GM19240 (cell line): Measurements from ENCODE around the gene ADGRE1.
"Not testable (repeated sequence)": the region's sequence is repeated elsewhere in the genome, so short reads cannot be mapped to it uniquely, and the experiment has no call there.

Experiments used
- DNase-seq: peaks from one replicate; pipeline ENCODE4 v3.0.0; 2011; ENCODE audit warnings: low spot score; ENCODE audit not compliant: insufficient read length

ADGRE1 gene, protein sequence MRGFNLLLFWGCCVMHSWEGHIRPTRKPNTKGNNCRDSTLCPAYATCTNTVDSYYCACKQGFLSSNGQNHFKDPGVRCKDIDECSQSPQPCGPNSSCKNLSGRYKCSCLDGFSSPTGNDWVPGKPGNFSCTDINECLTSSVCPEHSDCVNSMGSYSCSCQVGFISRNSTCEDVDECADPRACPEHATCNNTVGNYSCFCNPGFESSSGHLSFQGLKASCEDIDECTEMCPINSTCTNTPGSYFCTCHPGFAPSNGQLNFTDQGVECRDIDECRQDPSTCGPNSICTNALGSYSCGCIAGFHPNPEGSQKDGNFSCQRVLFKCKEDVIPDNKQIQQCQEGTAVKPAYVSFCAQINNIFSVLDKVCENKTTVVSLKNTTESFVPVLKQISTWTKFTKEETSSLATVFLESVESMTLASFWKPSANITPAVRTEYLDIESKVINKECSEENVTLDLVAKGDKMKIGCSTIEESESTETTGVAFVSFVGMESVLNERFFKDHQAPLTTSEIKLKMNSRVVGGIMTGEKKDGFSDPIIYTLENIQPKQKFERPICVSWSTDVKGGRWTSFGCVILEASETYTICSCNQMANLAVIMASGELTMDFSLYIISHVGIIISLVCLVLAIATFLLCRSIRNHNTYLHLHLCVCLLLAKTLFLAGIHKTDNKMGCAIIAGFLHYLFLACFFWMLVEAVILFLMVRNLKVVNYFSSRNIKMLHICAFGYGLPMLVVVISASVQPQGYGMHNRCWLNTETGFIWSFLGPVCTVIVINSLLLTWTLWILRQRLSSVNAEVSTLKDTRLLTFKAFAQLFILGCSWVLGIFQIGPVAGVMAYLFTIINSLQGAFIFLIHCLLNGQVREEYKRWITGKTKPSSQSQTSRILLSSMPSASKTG

DNA sequence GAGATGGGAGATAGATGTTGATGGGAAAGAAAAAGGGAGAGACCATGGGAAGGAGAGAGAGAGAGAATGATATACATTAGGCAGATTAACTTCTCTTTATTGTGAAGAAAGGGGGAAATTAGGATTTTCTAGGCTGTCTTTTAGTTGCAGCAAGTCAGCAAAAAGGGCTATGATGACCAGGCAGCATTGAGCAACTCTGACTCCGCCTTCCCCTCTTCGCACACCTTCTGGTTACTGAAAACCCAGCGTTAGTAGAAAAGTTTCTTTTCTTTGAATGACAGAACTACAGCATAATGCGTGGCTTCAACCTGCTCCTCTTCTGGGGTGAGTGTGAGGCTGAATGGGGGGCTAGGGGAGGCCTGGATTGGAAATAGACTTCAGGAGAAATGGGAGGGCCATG is at the start of gene ADGRE1:
ADGRE1 (plus strand) TSS at position 264 of the 400 bp plus-strand sequence; CDS start at position 294, 30 bp downstream.
- no peak for DNase-seq

DNA sequence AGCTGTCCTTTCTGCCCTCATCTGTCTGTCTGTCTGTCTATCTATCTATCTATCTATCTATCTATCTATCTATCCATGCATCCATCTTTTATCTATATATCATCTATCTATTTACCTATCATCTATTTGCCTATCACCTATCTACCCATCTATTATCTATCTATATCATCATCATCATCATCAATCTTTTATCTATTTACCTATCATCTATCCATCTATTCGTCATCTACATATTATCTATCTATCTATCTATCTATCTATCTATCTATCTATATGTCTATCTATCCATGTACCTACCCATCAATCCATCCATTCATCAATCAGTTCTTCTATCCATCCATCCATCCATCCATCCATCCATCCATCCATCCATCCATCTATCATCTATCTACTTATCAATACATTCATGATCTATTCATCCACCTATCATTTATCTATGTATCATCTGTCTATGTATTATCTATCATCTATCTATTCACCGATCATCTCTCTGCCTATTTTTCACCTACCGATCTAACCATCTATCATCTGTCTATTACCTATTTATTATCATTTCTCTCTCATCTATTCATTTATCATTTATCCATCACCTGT is 49.2 kb upstream of the ADGRE1 start:
- no peak for DNase-seq

DNA sequence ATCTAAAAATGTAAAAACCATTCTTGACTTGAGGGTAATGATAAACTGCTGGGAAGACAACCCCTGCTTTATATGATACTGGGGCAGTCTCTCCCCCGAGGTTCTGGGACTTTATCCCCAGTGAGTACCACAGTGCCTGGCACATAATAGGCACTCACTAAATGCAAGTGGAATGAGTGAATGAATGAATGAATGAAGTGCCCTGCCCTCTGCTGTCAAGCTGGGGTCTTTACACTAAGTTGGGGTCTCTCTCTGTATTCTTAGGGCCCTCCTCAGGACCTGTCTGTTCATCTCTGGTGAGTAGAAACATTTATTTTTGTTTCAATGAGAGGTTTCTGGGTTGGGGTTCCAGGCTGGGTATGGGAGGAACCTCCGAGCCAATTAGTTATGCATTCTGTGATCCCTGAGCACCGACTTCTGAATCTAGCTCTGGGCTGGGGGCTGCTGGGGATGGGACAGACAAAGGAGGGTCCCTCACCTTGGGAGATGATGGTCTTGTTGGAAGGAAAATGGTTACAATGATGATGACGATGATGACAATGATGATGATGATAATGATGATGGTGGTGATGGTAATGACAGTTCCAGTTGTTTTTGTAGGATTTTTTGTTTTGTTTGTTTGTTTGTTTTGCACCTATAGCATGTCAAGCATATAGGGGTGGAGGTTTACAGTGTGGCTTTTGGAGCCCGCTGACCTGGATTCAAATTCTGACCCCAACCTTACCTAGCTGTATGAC is 44.3 kb upstream of the ADGRE1 start:
- no peak for DNase-seq

DNA sequence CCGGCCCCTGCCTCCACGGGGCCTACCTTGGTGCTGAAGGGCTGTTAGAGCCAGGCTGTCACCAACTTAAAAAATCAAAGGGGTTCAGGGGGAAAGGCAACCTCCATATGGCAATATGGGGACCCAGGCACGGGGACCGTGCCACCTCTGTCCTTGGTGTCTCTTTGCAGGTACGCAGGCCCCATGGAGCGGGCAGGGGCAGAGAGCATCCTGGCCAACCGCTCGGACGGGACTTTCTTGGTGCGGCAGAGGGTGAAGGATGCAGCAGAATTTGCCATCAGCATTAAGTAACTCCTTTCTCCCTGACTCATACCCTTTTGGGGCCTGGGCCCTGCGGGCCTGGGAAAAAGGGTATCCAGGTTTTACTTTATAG is 39.6 kb upstream of the ADGRE1 start:
- no peak for DNase-seq

DNA sequence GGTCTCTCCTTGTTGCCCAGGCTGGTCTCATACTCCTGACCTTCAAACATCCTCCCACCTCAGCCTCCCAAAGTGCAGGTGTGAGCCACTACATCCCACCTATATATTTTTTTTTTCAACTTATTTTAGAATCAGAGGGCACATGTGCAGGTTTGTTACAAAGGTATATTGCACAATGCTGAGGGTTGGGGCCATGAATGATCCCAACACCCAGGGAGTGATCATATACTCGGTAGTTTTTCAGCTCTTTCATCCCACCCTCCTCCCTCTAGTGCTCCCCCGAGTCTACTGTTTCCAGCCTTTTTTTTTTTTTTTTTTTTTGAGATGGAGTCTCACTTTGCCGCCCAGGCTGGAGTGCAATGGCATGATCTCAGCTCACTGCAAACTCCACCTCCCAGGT is 38.4 kb upstream of the ADGRE1 start:
- no peak for DNase-seq

DNA sequence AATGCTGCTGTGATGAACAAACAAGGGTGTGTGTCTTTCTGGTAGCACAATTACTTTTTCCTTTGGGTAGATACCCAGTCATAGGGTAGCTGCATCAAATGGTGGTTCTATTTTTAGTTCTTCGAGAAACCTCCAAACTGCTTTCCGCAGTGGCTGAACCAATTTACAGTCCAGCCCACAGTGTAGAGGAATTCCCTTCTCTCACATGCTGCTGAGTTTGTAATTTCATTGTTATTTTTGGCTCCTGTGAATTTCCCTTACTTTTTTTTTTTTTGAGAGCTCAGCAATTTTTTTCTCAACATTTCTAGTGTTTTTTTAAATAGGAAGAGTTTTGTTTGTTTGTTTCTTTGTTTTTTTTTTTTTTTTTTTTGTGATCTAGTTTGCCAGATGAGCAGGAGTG is 37.5 kb upstream of the ADGRE1 start:
- DNase-seq, result no peak

DNA sequence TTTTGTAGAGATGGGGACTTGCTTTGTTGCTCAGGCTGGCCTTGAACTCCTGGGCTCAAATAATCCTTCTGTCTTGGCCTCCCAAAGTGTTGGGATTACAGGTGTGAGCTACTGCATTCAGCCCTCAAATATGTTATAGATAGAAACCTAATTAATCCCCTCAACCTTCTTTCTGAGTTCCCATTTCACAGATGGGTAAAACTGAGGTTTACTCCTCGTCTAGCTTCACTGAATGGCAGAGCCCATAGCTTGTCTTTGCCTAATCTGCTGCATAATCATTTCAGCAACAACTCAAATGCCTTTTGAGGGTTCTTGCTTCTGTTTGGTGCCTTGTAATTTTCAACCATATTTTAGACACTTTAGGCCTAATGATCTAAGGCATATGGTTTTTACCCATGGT is 36.0 kb upstream of the ADGRE1 start:
- DNase-seq, result no peak

DNA sequence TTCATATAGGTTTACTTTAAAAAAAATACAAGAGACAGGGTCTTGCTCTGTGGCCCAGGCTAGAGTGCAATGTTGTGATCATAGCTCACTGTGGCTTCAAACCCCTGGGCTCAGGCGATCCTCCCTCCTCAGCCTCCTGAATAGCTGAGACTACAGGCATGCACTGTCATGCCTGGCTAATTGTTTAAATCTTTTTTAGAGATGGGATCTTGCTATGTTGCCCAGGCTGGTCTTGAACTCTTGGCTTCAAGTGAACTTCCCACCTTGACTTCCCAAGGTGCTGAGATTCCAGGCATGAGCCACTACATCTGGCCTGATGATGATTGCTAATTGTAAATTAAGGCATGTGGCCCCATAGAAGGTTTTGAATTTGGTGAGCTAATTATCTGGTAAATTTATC is 35.4 kb upstream of the ADGRE1 start:
- no peak for DNase-seq

DNA sequence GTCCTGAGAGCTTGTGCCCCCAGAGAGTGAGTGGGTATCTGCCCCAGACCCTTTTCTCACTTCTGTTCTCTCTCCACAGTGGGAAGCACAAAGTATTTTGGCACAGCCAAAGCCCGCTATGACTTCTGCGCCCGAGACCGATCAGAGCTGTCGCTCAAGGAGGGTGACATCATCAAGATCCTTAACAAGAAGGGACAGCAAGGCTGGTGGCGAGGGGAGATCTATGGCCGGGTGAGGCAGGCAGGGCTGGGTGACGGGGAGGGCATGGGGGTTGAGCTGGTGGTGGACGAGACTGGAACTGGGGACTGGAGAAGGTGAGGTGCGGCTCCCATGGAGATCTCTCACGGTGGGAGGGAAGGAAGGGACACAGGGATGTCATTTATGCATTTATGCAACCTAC is 33.5 kb upstream of the ADGRE1 start:
- DNase-seq, result no peak

DNA sequence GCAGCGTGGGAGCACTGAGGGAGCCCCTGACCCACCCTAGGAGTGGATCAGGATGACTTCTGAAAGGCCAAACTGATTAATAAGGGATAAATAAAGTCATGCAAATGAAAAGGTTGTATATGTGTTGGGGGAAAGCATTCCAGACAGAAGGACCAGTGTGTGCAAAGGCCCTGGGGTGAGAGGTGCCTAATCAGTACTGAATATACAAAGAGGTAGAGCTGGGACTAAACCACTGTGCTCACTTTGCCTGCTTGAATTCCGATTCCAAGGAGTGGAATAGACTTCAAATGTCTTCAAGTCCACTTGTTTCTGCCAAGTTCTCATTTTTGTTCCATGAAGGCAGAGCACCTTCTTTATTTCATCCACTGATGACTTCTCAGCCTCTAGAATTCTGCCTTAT is 32.6 kb upstream of the ADGRE1 start:
- no peak for DNase-seq

DNA sequence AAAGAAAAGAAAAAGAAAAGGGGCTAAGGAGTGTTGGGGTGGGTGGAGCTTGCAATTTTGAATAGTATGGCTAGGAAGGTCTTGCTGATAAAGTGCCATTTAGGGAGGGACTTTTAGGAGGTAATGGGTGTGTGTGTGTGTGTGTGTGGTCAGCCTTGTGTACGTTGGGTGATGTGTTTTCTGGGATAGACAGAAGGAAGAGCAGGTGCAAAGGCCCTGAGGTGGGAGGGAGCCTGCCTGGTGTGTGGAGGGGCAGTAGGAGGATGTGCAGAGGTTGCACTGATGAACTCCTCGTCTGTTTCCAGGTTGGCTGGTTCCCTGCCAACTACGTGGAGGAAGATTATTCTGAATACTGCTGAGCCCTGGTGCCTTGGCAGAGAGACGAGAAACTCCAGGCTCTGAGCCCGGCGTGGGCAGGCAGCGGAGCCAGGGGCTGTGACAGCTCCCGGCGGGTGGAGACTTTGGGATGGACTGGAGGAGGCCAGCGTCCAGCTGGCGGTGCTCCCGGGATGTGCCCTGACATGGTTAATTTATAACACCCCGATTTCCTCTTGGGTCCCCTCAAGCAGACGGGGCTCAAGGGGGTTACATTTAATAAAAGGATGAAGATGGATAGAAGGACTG is 30.5 kb upstream of the ADGRE1 start:
- DNase-seq, result no peak

DNA sequence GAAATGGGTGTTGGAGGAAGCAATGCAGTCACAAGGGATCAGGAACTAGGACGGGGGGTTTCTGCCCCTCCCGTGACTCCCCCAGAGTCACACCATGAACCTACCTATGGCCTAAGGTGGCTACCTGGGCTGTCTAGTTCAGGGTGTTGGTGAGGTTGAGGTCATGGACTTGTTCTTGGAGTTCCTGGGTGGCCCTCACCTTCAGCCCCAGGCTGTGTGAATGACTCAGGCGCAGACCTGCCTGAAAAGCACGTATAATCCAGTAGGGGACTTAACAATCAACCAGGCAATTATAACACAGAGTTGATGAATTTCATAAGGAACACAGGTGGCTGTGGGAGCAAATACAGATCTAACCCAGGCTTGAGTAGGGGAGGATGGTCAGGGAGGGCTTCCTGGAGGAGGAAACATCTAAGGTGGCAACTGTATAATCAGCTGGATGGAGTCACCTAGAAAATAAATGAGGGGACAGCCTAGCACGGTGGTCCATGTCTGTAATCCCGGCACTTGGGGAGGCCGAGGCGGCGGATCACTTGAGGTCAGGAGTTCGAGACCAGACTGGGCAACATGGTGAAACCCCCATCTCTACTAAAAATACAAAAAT is 25.6 kb upstream of the ADGRE1 start:
- DNase-seq, result no peak

DNA sequence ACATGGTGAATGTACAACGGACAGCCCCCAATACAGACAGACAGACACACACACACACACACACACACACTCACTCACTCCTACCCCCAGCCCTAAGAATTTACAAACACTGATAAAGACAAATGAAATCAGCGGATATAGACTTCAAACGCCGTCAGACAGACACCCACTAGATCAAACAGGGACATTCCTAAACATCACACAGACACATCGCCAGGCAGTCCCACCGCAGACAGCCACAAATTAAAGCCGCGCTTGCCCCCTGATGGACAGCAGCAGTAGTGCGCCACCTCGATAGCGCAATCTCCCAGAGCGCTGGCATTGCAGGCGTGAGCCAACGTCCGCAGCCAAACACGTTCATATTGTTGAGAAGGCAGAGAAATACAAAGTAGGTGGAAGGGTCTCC is 24.7 kb upstream of the ADGRE1 start:
- DNase-seq, result peak; percentile 65

DNA sequence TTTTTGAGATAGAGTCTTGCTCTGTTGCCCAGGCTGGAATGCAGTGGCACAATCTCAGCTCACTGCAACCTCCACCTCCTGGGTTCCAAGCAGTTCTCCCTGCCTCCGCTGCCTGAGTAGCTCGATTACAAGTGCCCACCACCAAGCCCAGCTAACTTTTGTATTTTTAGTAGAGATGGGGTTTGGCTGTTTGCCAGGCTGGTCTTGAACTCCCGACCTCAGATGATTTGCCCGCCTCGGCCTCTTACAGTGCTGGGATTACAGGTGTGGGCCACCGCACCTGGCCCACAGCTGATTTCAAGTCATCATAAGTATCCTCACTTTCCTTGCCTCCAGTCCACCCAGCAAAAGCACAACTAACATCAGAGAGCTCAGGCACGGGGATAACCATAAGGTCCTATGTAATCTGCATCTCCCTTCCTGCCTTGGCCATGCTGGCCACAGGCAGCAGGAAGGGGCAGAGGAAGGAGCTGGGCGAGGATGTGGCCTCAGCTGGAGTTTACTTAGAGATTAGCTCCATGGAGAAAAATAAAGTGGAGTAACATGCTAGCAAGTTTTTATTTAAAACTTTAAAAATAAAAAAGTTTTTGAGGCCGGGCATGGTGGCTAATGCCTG is 22.9 kb upstream of the ADGRE1 start:
- DNase-seq, result no peak

DNA sequence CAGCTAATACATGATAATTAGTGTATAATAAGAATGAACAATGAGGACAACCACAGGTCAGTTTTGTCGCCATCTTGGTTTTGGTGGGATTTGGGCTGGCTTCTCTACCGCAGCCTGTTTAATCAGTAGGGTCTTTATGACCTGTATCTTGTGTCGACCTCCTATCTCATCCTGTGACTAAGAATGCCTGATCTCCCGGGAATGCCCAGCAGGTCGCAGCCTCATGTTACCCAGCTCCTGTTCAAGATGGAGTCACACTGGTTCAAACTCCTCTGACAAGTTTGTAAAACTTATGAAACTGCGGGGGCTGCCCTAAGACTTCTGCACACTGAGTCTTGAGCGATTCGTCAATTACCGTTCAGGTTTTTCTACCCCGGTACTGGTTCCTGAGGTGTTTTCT is 21.5 kb upstream of the ADGRE1 start:
- no peak for DNase-seq

DNA sequence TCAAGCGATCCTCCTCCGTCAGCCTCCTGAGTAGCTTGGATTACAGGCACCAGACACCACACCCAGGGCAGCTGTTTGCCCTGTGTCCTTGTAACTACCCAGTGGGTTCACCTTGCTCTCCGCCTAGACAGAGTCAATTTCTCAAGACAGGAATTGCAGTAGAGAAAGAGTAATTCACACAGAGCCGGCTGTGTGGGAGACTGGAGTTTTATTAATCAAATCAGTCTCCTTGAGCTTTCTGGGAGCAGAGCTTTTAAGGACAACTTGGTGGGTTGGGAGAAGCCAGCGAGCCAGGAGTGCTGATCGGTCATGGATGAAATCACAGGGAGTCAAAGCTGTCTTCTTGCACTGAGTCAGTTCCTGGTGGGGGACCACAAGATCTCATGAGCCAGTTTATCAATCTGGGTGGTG is 20.6 kb upstream of the ADGRE1 start:
- no peak for DNase-seq

DNA sequence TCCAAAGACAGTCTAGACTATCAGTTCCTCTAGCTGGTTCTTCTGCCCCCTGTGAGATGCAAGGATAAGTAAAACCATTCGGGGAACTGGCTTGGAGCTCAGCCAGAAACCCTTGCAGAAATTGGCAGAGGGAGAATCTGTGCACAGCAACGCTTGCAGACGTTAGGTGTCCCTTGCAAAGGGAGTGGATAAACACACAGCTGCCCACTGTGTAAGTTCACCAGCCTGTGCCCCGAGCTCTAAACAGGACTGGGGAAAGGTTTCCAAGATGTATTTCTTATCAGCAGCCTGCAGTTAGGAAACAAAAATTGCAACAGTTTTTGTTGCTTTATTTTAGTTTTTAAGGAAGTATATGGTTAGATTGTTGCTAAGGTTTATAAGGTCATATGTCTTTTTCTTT is 19.0 kb upstream of the ADGRE1 start:
- no peak for DNase-seq

DNA sequence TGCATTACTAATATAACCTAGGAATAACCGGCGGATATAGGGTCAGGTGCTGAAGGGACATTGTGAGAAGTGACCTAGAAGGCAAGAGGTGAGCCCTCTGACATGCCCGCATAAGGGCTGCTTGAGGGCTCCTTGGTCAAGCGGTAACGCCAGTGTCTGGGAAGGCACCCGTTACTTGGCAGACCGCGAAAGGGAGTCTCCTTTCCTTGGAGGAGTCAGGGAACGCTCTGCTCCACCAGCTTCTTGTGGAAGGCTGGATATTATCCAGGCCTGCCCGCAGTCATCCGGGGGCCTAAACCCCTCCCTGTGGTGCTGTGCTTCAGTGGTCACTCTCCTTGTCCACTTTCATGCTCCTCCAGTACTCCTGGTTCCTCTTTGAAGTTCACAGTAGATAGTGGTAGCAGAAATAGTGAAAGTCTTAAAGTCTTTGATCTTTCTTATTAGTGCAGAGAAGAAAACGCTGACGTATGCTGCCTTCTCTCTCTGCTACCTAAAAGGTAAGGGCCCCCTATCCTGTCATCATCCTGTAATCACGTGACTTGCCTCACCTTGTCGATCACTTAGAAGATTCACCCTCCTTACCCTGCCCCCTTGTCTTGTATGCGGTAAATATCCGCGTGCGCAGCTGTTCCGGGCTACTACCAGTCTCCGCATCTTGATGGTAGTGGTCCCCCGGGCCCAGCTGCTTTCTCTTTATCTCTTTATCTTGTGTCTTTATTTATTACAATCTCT is 18.1 kb upstream of the ADGRE1 start:
- not testable (repeated sequence) for DNase-seq

DNA sequence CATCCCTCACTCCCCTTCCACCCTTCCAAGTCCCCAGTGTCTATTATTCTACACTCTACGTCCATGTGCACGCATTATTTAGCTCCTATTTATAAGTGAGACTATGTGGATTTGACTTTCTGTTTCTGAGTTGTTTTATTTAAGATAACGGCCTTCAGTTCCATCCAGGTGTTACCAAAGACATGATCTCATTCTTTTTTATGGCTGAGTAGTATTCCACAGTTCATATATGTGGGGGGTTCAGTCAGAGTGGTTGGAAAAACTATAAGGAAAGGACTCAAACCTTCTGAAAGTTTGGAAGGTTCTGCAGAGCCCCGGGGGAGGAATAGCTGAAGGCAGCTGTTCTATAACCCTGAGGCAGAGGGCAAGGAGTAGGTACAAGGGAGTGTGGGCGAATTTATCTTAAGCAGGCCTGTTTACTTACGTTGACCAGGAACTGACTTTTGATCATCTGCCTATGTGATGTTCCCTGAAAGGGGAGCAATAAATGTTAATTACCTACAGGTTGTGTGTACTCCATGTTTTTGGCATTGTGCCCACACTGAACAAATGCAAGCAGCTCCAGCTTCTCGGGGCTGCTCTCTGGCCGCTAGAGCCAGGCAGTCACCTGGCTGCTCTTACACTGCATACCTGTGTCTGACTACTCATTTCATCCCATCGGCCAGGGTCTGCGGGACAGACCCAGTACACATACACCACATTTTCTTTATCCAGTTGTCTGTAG is 13.5 kb upstream of the ADGRE1 start:
- no peak for DNase-seq
